Camera-type eye (tissue), 1 donor: ENCODE measurements around the gene MED23. TPM values are rescaled to one million over a fixed set of nuclear protein-coding genes. Genes with fewer than 3 reads are reported as not detected.

Source experiments
- total RNA-seq: library from RNA; depleted of rRNA; stranded (reverse); fragments of >200 nt; gene quantifications from one replicate; pipeline ENCODE4 v1.2.3, GENCODE V29; 2014

The MED23 gene
- 59.6 TPM for total RNA-seq

DNA sequence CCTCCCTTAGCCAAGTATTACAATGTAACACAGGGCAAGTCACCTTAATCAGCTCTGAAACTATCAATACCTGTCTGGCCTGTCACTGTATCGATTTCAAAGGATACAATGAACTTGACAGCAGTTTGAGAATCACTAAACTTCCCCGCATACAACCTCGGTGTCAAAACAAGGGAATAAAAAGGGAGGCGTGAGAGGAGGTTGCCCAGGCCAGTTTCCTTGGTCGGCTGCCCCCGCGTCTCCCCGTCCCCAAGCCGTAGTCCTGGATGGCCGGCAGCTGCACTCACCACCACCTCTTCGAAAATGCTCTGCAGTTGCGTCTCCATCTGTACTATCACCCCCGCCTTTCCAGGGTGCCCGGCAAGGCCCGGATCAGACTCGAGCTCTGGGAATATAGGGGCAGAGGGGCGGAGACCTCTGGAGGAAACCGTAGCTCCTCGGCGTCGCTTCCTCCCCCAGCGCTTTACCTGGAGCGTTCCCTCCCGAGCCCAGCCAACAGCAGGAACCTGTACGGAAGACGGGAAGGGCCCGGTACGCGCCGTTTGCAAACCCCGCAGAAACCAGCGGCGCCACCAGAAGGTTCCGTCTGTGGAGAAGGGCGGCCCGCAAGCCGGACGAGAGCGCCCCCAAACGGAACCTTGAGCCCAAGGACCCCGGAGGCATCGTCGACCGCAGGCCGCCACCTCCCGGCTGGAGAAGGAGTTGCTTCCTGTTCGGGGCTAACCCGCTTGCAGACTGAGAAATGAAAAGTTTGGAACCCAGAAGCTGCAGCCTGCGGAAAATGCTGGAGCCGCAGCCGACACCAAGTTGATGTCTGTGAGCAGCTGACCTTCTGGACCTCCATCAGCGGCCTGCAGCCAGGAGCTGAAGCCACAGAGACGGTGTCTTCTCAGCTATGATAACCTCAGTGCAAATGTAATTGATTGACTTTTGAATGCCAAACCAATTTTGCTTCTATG lies at the start of gene MED23:
TSS of gene MED23 (minus strand) at position 519 of the 959 bp plus-strand sequence. CDS start at position 326, 193 bp downstream.

DNA sequence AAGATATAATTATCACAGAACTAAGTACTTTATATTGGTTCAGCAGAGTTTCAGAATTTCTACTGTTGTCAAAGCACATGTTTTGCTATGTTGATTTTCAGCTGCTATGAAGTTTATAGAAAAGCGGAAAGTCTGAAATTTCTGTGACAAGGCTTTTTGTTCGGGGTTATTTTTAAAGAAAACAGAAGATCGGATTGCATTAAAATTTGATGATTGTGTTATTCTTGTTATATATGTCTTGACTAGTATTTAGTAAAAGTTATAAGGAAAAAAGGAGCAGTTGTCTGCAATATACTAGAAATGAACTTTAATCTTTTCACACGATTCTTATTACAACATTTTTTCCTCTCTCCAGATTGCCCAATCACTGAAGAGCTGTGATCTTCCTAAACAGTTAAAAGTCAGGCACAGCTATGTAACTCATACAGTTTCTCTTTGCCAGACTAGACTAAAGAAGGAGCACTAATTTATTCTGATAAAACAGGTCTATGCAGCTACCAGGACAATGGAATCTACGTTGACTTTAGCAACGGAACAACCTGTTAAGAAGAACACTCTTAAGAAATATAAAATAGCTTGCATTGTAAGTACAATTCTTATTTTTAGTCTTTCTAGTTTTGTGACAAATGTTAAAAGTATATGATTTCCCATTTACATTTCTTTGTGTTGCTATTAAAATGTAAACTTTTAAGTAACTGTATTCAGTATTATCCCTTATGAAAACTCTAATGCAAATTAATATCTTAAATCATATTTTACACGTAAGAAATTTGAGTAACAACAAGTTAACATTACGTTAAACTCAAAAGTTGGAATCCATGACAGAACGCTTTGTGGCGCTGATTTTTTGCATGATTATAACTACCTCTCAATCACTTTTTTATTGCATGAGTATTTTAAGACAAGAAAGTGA lies 9.1 kb upstream of the MED23 start, which contains the start of gene ENPP3:
TSS of gene ENPP3 (plus strand) at position 423 of the 913 bp plus-strand sequence. CDS start at position 506, 83 bp downstream.

DNA sequence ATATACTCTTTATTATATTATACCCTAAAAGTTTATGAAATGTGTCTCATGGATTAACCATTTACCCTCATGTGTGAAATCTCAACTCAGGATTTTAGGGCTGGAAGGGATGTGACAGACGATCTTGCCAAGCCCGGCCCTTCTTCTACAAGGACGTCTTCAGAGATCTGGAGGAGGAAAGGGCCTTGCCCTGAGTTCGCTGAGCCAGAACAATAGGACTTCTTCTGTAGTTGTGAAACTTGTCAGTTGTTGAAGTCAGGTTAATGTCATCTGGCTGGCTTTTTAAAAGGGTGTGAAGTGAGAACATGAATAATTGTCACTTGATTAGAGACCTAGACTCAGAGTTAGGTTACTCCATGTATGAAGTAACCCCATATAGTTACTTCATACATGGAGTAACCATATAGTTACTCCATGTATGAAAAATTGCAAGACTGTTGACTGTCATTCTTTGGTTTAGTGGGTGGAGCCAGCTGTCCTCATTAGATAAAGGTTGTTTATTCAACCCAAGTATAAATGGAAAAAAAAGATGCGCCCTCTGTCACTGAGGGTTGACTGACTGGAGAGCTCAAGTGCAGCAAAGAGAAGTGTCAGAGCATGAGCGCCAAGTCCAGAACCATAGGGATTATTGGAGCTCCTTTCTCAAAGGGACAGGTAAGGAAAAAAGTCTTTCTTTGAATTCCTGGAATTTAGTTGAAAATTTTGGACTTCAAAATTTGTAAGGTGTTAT lies 55.2 kb downstream of the MED23 start, which contains the start of gene ARG1:
TSS of gene ARG1 (plus strand) at position 541 of the 730 bp plus-strand sequence. CDS start at position 598, 57 bp downstream.

Other genes with a start within 250 kb of the MED23 start
- gene ARG1, start 55.0 kb downstream of the MED23 start, total RNA-seq, result 4.5 TPM
- gene ENPP3, start 9.1 kb upstream of the MED23 start, total RNA-seq, result 1.5 TPM
- gene OR2A4, start 73.2 kb upstream of the MED23 start, total RNA-seq, result not detected
- not detected for gene CTAGE9, start 82.8 kb upstream of the MED23 start, total RNA-seq
- 10.3 TPM for gene ENPP1, start 179.8 kb upstream of the MED23 start, total RNA-seq